Measurements from ENCODE around the gene TRMT112.

The TRMT112 gene

DNA sequence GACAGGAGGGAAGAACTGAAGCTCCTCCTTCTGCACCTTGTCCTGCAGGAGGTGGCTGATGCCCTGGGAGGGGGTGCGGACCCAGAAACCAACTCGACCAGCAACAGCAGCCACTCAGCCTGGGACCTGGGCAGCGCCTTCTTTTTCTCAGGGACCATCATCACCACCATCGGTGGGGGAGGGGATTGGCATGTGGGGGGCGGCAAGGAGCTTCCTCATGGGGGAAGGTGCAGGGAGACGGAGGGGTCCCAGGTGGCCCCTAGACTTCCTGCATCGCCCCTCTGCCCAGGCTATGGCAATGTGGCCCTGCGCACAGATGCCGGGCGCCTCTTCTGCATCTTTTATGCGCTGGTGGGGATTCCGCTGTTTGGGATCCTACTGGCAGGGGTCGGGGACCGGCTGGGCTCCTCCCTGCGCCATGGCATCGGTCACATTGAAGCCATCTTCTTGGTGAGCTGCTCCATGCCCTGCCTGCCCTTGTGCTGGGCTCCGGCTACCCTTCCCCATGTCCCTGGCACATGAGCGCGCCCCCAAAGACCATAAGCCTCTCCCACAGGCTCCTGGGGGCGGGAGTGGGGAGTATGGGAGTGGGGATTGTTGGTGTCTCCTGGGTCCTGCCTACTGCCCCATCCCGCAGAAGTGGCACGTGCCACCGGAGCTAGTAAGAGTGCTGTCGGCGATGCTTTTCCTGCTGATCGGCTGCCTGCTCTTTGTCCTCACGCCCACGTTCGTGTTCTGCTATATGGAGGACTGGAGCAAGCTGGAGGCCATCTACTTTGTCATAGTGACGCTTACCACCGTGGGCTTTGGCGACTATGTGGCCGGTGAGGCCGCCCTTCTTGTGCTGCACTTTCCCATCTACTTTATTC, 20.3 kb downstream of the TRMT112 start:
- in situ Hi-C loops (cut with MboI; ENCODE audit: low sequenced_read_pairs): no loop called here

- in situ Hi-C loops (cut with MboI; ENCODE audit: low sequenced_read_pairs): no loop called here
These were observed 21.1 kb downstream of the TRMT112 start for GRCh38 chr11:64296236-64296635.

DNA sequence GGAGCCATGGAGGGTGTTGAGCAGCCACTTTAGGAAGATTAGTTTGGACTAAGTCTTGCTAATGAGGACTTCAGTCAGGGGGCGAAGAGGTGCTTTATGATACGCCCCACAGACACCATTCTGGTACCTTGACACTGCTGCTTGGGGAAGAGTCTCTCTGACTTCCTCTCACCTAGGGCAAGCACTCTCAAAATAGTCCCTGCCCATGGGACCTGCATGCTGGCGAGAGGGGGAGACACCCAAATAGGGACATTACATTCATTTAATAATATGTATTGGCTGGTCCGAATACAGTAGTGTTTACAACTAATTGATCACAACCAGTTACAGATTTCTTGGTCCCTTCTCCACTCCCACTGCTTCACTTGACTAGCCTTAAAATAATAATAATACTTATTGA, 21.6 kb downstream of the TRMT112 start:
- in situ Hi-C loops (cut with MboI; ENCODE audit: low sequenced_read_pairs): no loop called here

DNA sequence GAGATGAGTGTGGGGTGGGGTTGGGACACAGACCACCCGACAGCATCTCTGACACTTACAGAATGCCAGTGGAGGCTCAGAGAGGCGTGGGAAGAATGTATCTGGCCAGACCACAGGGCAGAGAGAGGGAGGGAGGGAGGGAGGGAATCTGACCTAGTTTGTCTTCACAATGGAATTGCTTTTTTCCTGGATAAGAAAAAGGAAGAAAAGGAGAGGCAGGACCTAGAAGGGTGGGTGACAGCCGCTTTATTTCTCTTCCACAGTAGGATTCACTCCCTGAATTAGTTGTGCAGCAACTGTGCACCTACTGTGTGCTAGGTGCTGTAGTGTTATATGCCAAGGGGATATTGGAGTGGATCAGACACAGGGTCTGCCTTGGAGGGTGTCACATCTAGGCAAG, 22.6 kb downstream of the TRMT112 start:
- in situ Hi-C loops (cut with MboI; ENCODE audit: low sequenced_read_pairs): no loop called here

DNA sequence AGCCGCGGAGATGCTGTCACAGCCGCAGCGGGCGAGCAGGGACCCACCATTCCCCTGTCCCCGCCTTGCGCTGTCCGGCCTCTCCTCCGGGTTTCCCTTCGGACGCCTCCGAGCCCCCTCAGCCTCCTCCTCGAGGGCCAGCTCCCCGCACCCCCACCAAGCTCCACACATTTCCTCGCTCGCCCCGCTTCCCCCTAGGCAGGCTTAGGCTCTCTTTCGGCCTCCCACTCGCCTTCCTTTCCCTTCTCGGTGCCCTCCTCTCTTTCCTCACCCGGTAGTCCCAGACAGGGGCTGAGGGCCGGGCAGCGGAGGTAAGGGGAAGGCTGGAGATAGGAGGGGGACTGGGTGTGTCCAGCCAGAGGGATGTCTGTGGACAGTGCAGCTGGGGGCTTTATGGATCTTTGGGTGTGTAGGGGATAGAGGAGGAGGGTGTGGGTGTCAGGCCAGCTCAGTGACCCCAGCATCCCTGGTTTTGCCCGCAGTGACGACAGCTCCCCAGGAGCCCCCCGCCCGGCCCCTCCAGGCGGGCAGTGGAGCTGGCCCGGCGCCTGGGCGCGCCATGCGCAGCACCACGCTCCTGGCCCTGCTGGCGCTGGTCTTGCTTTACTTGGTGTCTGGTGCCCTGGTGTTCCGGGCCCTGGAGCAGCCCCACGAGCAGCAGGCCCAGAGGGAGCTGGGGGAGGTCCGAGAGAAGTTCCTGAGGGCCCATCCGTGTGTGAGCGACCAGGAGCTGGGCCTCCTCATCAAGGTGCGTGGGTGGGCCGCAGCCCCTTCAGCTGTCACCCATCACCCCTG, 24.7 kb downstream of the TRMT112 start:
- in situ Hi-C loops (cut with MboI; ENCODE audit: low sequenced_read_pairs): no loop called here

DNA sequence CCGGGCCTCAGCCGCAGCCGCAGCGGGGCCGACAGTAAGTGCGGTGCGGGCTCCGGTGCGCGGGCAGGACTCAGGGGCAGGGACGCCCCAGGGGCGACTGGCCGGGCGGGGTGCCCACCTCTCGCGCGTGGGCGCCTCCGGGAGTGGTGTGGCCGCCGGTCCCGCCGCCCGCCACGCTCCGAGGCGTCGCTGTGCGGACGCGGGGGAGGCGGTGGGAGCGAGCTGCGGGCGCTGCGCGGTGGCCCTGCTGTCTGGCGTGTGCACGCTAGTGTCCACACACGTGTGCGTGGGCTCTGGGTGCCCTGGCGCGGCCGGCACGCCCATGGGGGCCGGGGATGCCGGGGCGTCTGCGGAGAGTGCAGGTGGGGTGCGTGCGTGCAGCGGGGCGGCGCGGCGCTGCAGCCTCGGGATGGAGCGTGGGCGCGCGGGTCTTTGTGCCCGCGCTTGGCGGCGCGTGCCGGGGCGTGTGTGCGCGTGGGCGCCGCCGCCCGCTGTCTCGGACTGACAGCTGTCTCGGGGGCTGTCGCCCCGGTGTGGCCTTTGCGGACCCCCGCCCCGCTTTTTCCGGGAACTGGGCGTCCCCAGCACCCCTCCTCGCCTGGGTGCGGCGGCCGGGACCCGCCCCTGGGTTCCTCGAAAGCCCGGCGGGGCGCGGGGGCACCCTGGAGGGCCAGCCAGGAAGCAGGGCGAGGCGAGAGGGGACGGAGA, 25.5 kb downstream of the TRMT112 start:
- in situ Hi-C loops (cut with MboI; ENCODE audit: low sequenced_read_pairs): no loop called here

DNA sequence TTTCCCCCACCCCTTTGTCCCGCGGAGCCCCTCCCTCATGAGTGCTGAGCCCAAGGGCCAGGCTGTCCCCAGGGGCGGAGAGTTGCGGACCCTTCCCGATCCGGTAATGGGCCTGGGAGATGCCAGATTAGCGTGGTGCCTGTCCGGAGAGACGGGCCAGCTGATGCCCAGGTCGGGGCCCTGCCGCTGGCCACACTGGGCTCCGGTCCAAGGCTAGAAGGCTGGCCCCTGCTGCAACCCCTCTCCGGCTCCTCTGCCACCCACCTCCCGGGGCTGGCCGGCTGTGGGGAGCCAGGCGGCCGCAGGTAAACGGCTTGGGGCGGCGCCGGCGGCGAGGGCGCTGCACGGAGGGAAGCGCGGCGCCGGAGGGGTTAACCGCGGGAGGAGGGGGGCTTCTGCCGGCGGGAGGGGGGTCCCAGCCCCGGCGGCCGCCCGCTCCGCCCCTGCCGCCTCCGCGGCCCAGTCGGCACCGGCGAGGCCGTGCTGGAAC, 26.1 kb downstream of the TRMT112 start, which contains the start of gene KCNK4:
Gene KCNK4 (plus strand): TSS at position 41 of the 490 bp plus-strand sequence. CDS start 1,717 bp downstream, outside the sequence.
- in situ Hi-C loops (cut with MboI; ENCODE audit: low sequenced_read_pairs): no loop called here

DNA sequence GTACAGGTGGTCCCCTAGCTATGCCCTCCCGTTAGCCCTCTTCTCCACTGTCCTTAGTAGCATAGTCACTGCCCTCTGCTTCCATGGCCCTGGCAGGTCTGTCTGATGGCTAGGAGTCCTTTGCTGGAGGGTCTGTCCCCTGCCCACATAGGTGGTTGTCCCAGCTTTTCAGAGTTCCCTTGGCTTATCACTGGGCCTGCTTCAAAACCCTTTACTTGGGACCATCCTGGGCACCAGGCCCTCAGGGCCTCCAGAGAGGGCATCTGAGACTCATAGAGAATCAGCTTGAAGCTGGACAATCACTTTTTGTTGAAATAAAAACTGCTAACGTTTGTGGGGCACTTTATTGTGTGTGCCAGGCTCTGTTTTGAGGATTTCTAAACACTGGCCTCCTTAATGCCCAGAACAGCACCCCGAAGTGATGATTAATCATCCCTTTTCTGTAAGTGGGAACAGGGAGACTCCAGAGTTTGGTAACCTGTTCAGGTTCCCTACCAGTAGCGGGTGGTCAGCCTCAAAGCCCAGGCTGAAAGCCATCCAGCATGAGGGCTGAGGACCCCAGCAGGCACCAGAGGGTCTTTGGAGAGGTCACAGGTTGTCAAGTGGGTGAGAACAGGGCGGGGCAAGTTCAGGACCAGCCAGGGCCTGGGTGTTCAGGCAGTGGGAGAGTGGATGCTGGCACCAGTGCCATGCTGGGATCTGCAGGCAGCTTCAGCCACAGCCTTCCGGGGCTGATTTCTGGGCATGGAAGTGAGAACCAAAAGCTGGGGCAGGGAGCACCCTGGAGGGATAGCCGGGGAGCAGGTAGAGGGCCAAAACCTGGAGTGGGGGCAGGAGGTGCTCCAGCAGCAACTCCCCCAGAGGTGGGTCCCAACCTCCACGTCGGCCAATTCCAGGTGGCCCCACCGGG, 26.8 kb downstream of the TRMT112 start:
- in situ Hi-C loops (cut with MboI; ENCODE audit: low sequenced_read_pairs): no loop called here

GRCh38 chr11:64289002-64289564, 28.3 kb downstream of the TRMT112 start:
- in situ Hi-C loops (cut with MboI; ENCODE audit: low sequenced_read_pairs): no loop called here

DNA sequence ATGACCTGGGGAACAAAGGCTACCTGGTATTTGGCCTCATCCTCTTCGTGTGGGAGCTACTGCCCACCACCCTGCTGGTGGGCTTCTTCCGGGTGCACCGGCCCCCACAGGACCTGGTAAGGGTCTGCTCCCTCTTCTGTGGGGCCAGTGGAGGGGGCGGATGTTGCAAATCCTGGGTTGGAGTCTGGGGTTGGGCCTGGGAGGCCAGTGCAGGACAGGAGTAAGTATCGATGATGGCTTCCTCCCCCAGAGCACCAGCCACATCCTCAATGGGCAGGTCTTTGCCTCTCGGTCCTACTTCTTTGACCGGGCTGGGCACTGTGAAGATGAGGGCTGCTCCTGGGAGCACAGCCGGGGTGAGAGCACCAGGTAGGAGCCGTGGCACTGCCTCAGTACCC, 29.0 kb downstream of the TRMT112 start:
- in situ Hi-C loops (cut with MboI; ENCODE audit: low sequenced_read_pairs): no loop called here

DNA sequence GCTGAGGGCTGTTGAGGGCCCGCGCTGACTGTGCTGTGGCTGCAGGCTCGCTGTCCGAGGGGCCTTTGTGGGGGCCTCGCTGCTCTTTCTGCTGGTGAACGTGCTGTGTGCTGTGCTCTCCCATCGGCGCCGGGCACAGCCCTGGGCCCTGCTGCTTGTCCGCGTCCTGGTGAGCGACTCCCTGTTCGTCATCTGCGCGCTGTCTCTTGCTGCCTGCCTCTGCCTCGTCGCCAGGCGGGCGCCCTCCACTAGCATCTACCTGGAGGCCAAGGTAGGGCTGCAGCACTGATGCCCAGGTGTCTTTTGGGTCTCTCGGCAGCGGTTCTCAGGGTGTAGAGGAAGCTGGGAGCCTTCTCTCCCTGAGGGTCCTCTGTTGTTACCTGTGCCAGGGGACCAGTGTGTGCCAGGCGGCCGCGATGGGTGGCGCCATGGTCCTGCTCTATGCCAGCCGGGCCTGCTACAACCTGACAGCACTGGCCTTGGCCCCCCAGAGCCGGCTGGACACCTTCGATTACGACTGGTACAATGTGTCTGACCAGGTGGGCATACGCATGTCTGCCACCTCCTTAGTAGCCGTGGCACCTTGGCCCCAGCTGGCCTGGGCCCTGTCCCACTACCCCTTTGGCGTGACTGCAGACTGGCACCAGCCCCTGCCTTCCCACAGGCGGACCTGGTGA, 29.5 kb downstream of the TRMT112 start:
- in situ Hi-C loops (cut with MboI; ENCODE audit: low sequenced_read_pairs): no loop called here

GRCh38 chr11:64286801-64287159, 30.6 kb downstream of the TRMT112 start:
- in situ Hi-C loops (cut with MboI; ENCODE audit: low sequenced_read_pairs): no loop called here

GRCh38 chr11:64285885-64286800, 31.2 kb downstream of the TRMT112 start:
- in situ Hi-C loops (cut with MboI; ENCODE audit: low sequenced_read_pairs): no loop called here

- in situ Hi-C loops (cut with MboI; ENCODE audit: low sequenced_read_pairs): no loop called here
These were observed 32.1 kb downstream of the TRMT112 start, which contains the start of gene GPR137 for GRCh38 chr11:64284962-64285884. TSS of gene GPR137 (plus strand) at chr11:64285848. CDS start at chr11:64286525, 677 bp downstream.

- in situ Hi-C loops (cut with MboI; ENCODE audit: low sequenced_read_pairs): no loop called here
These were observed 33.1 kb downstream of the TRMT112 start, which contains the start of gene BAD for GRCh38 chr11:64284048-64284961. TSS of gene BAD (minus strand) at chr11:64284665. CDS start at chr11:64284368, 297 bp downstream.

GRCh38 chr11:64283092-64283491, 34.3 kb downstream of the TRMT112 start:
- in situ Hi-C loops (cut with MboI; ENCODE audit: low sequenced_read_pairs): no loop called here

Data from HL-60/S4 treated with retinoic acid at 250 ng/mL for 4 days and 3 days (cell line).